LoVo (cell line): ENCODE data around the gene TMEM178B.
"Not testable (repeated sequence)": the region's sequence is repeated elsewhere in the genome, so short reads cannot be mapped to it uniquely, and the experiment has no call there.

ENCODE experiments used
- DNase-seq: peaks from one replicate; pipeline ENCODE4 v3.0.0-alpha.2; 2016; ENCODE audit warnings: low spot score

Gene TMEM178B

DNA sequence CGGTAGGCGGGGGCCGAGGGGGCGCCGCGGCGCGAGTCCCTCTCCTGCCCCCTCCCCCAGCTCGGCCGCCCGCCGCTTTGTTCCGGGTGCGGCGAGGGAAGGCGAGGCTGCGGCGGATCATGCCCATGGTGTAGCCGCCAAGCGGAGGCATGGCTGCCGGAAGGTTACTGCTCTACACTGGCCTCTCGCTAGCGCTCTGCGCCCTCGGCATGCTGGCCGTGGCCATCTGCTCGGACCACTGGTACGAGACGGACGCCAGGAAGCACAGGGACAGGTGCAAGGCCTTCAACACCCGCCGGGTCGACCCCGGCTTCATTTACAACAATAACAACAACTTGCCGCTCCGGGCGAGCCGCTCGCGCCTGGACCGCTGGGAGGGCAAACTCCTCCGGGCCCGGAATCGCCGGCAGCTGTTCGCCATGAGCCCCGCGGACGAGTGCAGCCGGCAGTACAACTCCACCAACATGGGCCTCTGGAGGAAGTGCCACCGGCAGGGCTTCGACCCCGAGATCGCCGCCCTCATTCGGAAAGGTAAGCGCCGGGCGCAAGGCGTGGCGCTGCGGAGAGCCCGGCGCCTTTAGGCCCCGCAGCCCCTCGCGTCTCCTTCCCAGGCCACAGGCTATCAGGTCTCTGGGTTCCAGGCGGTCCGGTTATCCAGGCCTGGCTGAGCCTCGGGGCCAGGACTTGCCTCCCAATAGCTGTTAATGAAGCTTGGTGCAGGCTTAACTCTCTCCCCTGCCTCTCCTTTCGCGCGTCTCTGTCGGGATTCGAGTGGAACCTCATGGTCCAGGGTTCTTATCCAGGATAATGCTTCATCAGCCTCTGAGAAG is 513 bp downstream of the TMEM178B start:
- no peak for DNase-seq

DNA sequence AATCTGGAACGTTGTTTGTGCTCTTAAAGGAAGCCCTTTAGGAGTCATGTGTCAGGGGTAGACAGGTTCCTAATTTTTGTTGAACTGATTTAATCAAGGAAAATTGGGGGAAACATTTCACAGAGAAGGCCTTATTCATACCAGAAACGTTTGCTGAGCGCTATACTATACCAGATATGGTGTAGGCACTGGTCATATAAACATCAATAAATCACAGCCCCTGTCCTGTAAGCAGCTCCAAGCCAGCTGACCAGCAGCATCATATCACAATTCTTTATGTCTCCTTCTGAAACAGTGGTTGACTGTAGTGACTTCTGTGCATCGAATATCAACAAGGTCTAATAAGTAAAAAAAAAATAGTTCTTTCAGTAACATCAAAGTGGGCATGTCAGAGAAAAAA is 1.1 kb downstream of the TMEM178B start:
- no peak for DNase-seq

DNA sequence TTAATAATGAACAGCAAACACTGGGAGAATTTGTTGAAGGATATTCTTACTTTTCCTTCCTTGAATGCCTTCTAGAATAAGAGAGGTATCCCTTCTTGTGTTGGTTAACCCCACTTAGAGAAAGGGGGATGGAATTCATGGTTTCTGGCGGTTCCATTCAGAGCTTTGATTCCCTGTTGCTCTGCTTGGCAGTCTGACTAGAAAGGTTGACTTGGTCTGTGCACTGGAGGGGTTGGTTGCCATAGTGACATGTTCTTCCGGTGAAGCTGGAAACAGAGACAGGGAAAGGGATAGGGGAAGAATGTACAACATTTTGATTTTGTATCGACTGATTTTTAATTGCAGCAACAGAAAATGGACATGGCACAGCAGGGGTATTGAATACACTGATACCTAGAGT is 2.5 kb downstream of the TMEM178B start:
- no peak for DNase-seq

DNA sequence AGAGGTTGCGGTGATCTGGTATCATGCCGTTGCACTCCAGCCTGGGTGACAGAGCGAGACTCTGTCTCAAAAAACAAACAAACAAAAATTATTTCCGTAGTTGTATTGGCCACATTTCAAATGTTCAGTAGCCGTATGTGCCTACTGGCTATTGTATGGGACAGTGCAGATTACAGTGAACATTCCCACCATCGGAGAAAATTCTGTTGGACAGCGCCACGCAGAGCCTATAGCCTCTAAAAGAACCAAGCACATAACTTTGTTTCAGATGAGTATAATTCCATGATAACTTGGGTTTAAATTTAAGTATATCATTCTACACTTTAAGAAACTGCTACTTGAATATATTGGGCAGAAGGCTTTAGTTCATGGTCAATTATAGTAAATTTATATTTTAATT is 5.4 kb downstream of the TMEM178B start:
- no peak for DNase-seq

DNA sequence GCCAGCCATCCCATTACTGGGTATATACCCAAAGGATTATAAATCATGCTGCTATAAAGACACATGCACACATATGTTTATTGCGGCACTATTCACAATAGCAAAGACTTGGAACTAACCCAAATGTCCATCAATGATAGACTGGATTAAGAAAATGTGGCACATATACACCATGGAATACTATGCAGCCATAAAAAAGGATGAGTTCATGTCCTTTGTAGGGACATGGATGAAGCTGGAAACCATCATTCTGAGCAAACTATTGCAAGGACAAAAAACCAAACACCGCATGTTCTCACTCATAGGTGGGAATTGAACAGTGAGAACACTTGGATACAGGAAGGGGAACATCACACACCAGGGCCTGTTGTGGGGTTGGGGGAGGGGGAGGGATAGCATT is 15.6 kb downstream of the TMEM178B start:
- not testable (repeated sequence) for DNase-seq

DNA sequence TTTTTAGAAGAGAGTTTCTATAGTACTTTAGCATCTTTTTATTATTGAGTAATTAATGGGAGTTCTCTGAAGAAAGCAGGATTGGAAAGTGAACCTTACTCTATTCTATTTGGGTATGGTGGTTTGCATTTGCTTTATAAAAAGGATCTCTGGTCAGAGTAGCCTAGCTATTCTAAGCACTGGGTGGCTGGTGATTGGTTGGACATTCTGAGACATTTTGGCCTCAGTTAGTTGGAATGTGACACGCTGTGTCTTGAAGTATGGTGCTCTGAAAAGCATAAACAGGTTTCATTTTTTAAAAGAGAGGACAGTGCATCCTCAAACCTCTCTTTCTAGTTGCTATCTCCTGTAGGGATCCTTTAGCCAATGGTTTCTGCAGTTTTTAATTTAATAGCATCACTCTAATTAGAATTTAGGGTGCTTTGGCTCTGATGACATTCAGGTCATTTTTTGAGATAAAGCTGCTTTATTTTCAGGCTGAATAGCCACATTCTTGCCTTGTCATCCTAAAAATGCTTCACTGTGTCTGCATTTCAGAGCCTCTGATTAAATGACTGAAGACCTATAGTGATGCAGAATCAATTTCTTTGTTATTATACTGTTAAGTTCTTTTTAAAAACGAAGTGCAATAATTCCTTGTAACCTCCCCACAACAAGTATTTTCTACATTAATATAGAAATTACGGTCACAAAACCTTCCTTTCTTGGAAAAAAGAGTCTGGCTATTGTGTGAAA is 20.6 kb downstream of the TMEM178B start:
- no peak for DNase-seq

DNA sequence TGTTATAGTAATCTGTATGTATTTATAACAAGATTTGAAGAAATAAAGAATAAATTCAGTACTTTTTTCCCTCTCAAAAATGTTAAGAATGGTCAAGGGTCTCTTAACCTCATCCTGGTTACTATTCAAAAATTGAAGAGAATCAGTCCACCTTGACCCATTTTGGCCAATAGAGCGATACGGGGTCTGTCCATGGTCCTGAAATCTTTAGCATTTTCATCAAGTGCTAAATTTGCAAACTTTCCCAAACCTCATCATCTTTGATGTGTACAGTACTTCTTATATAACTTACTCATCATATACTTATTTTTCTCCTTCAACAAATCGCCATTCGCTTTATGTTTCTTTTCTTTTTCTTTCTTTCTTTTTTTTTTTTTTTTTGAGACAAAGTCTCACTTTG is 23.6 kb downstream of the TMEM178B start:
- DNase-seq, result no peak

DNA sequence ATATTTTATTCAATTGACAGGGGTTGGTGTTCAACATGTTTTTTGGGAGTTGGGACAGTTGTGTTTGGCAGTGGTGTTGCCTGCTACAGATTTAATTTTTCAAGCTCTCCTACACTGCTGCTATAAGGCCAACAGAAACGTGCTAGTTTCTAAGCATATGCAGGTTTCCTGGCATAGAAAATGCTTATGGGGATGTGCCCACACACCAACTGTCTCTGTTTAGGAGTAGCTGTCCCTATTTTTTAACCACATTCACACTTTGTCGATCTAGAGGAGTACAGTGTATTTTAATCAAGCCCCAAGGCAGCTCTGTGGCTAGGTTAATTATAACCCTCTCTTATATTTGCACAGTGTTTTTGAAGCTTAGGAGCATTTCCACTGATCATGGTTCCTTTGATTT is 28.6 kb downstream of the TMEM178B start:
- no peak for DNase-seq

DNA sequence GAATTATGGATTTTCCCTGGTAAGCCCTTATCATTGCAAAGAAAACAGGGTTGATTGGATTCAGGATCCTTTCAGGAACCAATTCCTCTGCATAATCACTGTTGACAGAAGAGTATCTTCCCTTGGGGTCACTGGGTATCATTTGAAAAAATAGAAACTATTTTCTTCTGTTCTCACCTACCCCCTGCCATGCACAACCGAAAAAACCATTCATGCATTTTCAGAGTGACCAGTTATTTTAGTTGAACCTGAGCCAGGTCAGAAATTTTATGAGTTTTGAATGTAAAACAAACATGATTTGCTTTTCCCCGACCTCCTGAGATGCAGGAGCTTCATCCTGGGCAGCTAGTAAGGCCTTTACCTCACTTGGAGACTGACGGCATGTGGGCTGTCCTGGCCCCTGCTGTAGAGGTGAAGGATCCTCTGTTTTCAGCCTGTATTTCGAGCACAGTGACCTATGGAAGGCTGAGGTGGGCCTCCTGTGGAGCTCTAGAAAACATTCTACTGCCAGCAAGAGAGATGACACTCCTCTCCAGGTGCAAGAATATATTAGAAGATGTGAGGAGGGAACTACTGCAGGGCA is 30.1 kb downstream of the TMEM178B start:
- DNase-seq, result no peak

DNA sequence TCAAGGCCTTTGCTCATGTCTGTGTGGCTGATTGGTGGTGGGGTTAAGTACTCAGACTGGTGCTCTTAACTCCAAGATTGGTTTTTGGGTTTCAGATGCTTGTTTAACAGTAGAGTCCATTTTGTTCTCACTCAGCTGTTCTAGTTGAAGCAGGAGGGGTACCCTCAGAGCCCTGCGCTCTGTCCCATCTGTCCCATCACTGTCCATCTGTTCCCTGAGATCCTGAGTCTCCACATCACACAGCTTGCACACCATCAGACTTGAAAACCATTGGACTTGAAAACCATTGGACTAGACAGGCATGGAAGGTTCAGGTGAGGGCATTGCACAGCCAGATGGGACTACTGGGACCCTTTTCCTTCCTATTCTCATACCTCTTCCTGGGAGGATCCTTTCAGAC is 39.3 kb downstream of the TMEM178B start:
- no peak for DNase-seq

DNA sequence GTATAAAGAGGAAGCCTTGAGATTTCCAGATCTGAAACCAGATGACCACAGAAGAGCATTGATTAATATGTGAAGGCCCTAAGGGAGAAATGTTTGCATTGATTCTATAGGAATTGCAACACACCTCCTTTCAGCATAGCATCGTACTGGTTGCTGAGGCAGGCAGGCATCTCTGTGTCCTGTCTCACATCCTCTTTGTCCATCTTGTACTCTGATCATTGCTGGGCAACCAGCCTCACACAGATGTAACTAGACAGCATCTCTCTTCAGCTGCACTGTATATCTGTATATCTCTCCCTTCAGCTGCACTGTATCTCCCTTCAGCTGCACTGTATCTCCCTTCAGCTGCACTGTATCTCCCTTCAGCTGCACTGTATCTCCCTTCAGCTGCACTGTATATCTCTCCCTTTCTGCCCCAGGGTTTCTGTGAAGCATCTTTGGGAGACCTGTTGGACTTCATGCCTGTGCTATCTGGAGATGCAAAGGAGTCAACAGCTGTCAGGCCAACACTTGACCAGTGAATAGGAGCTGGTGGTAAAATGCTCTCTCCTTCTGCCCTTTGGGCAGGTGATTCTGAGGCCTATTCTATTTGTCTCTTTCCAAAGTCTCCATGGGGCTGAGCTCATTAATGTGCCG is 40.3 kb downstream of the TMEM178B start:
- DNase-seq, result no peak

DNA sequence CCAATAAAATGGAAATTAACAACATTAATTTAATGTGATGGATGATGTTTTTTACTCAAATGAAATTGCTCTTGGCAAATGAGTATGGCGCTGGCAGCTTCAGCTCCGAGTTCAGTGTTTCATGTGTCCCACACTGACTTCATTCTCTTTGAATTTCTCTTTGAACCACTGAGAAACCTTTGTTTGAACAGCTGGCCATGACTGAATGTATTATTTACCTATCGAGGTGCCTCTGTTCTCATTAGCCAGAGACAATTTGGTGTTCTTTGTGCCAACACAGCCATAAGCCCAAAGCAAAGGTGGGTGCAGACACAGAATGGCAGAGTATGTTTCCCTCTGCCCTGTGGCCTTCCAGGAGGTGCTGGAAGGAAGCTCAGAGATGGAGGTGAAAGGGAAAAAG is 42.1 kb downstream of the TMEM178B start:
- DNase-seq, result no peak

DNA sequence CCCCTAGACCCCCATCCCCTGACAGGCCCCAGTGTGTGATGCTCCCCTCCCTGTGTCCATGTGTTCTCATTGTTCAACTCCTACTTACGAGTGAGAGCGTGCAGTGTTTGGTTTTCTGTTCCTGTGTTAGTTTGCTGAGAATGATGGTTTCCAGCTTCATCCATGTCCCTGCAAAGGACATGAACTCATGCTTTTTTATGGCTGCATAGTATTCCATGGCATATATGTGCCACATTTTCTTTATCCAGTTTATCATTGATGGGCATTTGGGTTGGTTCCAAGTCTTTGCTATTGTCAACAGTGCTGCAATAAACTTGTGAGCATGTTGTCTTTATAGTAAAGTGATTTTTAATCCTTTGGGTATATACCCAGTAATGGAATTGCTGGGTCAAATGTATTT is 42.8 kb downstream of the TMEM178B start:
- not testable (repeated sequence) for DNase-seq

DNA sequence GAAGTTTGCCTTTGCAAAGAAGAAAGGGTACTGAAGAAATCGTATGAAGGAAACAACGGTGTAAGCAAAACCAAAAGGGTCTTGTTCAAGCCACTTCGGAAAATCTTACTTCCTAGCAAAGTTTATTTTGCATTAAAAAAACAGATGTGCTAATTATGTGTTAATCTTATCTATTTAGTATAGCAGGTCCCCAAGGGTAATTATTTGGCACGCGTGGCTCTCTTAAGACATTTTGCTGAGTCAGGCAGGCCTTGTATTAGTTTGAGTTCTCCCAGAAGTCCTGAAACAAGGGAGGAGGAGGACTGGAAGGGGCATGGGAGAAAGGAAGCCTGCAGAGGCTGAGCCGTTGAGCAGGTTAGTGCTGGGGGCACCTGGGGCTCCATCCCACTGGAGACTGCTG is 44.9 kb downstream of the TMEM178B start:
- DNase-seq, result no peak

DNA sequence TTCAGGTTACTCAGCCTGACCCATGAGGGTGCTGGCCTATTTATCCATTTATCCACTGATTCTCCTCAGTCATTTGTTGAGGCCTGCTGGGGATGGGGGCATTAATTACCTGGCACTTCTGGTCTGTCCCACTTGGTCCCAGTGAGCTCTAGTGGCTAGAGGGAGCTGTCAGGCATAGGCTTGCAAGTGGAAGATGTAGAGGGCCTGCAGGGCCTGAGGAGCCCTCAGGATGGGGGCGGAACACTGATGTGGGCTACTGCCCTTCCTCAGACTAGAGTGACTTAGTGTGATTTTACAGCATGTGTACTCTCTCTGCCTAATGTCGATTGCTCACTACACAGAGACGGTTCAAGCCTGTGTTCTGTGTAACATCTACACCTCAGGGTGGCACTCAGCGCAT is 45.3 kb downstream of the TMEM178B start:
- no peak for DNase-seq

DNA sequence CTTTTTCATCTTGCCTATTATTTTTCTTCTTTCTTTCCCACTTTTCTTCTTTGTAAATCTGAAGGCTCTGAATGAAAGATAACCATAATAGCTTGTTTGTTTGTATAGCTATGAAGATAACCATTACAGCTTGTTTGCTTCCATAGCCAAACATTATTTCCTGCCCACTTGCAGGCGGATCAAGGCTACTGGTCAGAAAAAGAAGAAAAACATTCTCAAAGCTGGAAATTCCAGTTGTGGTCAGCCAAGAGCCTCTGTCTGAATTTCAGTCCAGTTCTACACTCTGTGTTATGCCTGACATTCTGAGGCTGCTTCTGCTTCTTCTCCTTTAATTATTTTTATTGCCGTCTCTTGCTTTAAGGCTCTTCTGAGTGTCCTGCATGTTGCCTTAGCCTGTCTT is 48.9 kb downstream of the TMEM178B start:
- DNase-seq, result no peak

DNA sequence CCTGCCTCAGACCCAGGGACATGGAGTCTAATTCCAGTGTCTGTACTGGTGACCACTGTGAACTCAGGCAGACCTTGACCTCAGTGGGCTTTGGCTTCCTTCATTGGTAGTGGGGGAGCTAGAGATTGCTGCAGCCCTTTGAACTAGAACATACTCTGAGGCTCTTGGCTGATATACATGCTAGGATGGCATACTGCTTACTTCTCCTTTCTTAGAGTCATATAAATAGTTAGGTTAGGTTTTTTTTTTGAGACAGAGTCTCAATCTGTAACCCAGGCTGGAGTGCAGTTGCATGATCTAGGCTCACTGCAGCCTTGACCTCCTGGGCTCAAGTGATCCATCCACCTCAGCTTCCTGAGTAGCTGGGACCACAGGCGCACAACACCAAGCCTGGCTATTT is 49.7 kb downstream of the TMEM178B start:
- DNase-seq, result no peak

DNA sequence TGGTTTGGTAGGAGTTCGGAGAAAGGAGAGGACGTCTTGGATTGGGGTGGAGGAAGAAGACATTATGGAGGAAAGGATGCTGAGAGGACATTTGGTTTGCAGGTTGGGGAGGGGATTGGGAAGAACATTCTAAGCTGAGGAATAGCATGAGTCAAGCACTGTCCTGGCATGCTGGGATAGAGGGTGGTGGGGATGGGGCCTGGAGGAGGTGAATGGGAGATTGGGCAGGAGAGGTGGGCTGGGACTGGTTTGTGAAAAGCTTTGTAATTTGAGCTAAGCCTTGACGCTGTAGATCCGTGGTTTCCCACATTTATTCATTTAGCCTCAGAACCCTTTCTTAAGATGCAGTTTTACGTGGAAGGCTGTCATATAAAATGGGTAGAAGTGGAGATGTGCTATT is 52.2 kb downstream of the TMEM178B start:
- DNase-seq, result no peak

DNA sequence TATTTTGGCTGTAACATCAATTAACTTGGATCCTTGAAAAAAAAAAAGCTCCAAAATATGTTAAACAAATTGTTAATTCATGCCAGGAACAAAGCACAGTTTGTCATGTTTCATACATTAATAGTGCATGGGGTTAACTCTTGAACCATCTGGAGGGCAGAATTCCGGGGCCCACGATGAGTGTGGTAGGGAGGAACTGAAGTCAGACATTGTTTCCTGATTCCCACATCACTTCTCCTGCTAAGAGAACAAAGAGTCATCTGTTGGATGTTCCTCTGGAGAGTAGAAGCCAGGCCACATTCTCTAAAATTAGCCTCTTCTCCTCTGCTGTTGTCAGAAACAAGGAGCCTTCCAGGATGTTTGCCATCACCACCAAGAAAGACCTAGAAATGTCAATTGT is 54.6 kb downstream of the TMEM178B start:
- DNase-seq, result no peak

DNA sequence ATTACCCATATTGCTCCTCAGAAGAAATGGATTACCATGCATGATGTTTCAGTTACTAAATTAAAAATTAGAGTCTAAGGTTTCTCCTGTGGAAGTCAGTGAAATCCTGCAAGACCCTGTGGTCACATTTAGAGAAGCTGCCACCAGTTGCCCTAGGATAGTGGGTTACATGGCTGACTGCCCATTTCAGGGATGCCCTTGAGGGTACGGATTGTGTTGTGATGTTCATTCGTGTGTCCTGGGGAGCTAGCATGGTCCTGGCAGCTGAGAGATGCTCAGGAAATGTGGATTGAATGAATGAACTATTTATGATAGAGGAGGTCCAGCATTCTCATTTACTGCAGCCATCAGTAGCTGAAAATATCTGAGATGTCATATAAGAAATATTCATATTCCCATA is 55.1 kb downstream of the TMEM178B start:
- DNase-seq, result no peak

DNA sequence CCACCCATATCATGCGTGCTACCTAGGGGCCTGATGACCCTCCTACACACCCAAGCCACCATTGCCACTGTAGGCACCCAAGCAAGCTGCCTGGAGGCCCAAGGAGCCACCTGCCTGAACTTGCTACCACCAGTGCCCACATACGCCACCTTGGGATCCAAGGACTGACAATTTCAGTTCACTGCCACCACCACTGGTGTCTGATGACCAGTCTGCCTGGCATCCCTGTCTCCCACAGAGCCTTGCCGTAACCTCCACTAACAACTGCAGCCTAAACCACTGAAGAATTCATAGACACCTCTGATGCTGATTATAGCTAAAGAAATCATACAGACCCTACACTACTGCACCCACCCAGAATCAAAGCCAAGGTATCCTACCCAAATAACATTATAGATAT is 58.8 kb downstream of the TMEM178B start:
- no peak for DNase-seq

DNA sequence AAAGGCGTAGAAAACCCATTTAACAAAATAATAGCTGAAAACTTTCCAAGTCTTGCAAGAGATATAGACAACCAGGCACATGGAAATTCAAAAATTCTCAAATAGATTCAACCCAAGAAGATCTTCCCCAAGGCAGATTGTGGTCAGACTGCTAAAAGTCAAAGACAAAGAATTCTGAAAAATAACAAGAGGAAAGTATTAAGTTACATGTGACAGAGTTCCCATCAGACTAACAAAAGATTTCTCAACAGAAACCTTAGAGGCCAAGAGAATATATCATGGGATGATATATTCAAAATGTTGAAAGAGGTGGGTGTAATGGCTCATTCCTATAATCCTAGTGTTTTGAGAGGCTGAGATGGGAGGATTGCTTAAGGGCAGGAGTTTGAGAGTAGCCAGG is 59.8 kb downstream of the TMEM178B start:
- DNase-seq, result no peak

DNA sequence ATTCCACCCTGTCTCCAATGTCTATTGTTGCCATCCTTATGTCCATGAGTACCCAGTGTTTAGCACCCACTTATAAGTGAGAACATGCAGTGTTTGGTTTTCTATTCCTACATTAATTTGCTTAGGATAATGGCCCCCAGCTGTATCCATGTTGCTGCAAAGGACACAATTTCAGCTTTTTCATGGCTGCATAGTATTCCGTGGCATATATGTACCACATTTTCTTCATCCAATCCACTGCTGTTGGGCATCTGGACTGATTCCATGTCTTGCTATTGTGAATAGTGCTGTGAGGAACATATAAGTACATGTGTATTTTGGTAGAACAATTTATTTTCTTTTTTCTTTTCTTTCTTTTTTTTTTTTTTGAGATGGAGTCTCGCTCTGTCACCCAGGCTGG is 68.2 kb downstream of the TMEM178B start:
- no peak for DNase-seq
